ENCODE results near the gene IL32.

The IL32 gene

DNA sequence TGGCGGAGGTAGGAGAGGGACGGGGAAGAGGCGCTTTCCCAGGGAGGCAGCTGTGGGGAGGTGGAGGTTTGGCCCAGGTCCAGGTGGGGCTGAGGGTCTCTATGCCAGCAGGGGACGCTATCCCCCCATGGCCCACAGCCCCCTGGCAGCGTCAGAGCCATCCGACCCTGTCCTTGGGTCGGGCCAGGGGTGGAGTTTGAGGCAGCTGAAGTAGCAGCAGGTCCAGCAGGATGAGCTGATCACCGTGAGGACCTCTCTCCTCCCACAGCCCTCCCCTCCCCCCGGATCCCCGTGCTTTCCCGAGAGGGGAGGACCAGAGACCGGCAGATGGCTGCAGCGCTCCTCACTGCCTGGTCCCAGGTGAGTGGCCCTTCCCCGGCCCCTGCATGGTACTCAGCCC lies 50.1 kb downstream of the IL32 start:
- DNase-seq (ENCODE audit: low spot score): no peak

GRCh38 chr16:3118204-3118790 lies 52.9 kb downstream of the IL32 start:
- DNase-seq (ENCODE audit: low spot score): no peak

- no peak for DNase-seq (ENCODE audit: low spot score)
Observed at GRCh38 chr16:3118846-3119245, 53.4 kb downstream of the IL32 start.
